Cardiac muscle cell (in vitro differentiated cells and primary cell): ENCODE data around the gene MTERF4. TPM values are rescaled to one million over a fixed set of nuclear protein-coding genes. Genes with fewer than 3 reads are reported as not detected.

ENCODE experiments used
- DNase-seq, 2 donors: peaks; one replicate each; pipeline versions ENCODE4 v3.0.0 to v3.0.0-alpha.2; 2010 to 2017; ENCODE audit warnings: low read depth in 1 of 2, low spot score in 1 of 2
- H3K27ac ChIP-seq: fragments of 200-600 bp; sonication (generic); 2 replicates; pipeline ENCODE4 v1.5.1; 2016
- H3K27me3 ChIP-seq: fragments of 200-600 bp; sonication (generic); 2 replicates; pipeline ENCODE4 v1.6.0; 2016; ENCODE audit warnings: control low read depth
- H3K36me3 ChIP-seq: fragments of 200-600 bp; sonication (generic); 2 replicates; pipeline ENCODE4 v1.5.1; 2016; ENCODE audit warnings: control low read depth
- H3K4me1 ChIP-seq: fragments of 200-600 bp; sonication (generic); 2 replicates; pipeline ENCODE4 v1.8.1; 2017; ENCODE audit warnings: low read depth, mild to moderate bottlenecking, mixed run types
- H3K4me3 ChIP-seq: fragments of 200-600 bp; sonication (generic); 2 replicates; pipeline ENCODE4 v1.5.1; 2016; ENCODE audit warnings: mild to moderate bottlenecking
- H3K9me3 ChIP-seq: fragments of 200-600 bp; sonication (generic); 2 replicates; pipeline ENCODE4 v1.5.1; 2017; ENCODE audit warnings: low read depth, mild to moderate bottlenecking, control low read depth
- polyA plus RNA-seq: library from polyadenylated mRNA; unstranded; fragments of >200 nt; fragmentation: Nextera tagmentation; extraction: Ambion mirVana; gene quantifications from 2 replicates; pipeline ENCODE4 v1.2.1, GENCODE V29; 2016
- total RNA-seq: library from RNA; depleted of rRNA; stranded (reverse); fragments of >200 nt; gene quantifications from 2 replicates; pipeline ENCODE4 v1.2.3, GENCODE V29; 2016
- TF ChIP-seq, protein P1 (sequence below): IDR thresholded peaks from 2 replicates; pipeline ENCODE4 v1.5.1; 2012; ENCODE audit warnings: low read depth, mild to moderate bottlenecking, low read length

MTERF4 gene
- total and polyA plus RNA-seq, 2 experiments from 2014 or later, result 26.9 to 105 TPM

DNA sequence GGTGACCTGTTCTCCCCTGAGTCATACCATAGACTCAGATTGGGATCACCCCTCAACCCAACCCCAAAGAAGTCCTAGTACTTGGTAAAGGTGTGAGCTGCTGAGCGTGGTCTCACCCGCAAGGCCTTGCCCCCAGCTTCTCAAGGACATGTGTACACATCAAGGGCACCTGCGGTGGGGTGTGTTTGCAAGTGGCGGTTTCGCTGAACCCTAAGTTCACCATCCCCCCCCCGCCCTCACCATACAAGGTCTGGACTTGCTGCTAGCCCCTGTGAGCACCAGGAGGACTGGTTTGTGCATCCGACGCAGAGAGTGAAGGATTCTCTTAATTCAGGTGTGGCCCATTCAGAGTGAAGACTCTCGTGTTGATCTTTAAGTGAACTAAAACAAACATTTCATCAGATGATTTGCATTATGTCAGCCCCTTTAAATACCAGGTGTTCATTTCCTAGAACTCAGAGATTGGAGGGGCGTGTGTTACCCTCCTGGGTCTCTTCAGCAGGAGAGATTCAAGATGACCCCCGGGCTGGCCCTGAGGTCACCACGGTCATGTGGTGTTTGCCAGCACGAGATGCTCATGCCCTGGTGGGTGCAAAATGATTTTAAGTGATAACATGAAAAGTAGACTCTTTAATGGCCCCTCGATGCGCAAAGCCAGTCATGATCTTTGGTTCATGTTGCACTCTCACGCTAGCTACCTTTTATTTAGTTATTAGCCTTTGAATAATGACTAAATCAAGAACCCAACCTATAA lies 27.8 kb downstream of the MTERF4 start:
- TF ChIP-seq, protein P1, sequence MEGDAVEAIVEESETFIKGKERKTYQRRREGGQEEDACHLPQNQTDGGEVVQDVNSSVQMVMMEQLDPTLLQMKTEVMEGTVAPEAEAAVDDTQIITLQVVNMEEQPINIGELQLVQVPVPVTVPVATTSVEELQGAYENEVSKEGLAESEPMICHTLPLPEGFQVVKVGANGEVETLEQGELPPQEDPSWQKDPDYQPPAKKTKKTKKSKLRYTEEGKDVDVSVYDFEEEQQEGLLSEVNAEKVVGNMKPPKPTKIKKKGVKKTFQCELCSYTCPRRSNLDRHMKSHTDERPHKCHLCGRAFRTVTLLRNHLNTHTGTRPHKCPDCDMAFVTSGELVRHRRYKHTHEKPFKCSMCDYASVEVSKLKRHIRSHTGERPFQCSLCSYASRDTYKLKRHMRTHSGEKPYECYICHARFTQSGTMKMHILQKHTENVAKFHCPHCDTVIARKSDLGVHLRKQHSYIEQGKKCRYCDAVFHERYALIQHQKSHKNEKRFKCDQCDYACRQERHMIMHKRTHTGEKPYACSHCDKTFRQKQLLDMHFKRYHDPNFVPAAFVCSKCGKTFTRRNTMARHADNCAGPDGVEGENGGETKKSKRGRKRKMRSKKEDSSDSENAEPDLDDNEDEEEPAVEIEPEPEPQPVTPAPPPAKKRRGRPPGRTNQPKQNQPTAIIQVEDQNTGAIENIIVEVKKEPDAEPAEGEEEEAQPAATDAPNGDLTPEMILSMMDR, result no peak
- no peak overlapping the region for H3K4me3 ChIP-seq
- no peak overlapping the region for H3K27ac ChIP-seq
- DNase-seq, result no peak
- H3K36me3 ChIP-seq, result peaks cover 8% of the 10 kb centered on the region
- no peaks in the 10 kb centered on the region for H3K9me3 ChIP-seq
- no peaks in the 10 kb centered on the region for H3K4me1 ChIP-seq
- no peaks in the 10 kb centered on the region for H3K27me3 ChIP-seq

DNA sequence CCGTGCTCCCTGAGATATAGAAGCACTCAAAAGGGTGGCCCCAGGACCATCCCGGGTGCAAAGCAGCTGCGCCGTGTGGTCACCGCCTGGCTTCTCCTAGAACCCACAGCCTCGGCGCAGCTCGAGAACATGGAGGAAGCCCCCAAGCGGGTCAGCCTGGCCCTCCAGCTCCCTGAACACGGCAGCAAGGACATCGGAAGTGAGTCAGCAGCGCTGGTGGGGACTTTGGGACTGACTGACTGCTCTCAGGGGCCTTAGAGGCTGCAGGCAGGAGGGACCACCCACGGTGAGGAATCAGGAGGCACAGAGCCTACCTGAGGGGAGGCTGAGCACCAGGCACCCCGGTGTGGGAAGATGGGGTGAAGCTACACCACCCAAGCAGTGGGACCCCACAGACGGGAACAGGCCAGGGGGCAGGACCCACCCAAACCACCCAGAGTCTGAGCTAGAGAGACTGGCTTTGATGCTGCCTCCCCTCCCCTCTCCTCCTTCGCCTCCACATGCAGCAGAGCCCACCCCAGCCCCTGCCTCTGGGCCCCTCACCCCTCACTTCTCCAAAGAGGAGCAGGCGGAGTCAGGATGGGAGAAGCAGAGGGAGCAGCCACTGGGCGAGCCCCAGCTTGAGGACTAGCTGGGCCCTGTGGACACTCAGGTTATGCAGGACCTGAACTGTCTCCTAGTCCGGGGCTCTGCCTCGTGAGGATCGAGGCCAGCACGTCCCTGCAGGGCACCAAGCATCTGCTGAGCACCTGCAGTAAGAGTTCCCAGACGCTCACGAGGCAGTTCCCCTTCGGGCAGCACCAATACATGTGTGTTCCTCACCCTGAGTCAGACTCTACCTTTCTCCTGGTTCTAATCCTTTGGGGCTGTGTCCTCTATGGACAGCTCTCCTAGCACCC lies 28.7 kb downstream of the MTERF4 start:
- TF ChIP-seq, protein P1, result no peak
- Histone ChIP-seq H3K4me1 (no peaks in the 10 kb centered on the region), H3K27ac (no peak overlapping the region), H3K27me3 (no peaks in the 10 kb centered on the region), H3K9me3 (no peaks in the 10 kb centered on the region), H3K4me3 (no peak overlapping the region), H3K36me3 (peaks cover 8% of the 10 kb centered on the region)
- DNase-seq, result no peak

DNA sequence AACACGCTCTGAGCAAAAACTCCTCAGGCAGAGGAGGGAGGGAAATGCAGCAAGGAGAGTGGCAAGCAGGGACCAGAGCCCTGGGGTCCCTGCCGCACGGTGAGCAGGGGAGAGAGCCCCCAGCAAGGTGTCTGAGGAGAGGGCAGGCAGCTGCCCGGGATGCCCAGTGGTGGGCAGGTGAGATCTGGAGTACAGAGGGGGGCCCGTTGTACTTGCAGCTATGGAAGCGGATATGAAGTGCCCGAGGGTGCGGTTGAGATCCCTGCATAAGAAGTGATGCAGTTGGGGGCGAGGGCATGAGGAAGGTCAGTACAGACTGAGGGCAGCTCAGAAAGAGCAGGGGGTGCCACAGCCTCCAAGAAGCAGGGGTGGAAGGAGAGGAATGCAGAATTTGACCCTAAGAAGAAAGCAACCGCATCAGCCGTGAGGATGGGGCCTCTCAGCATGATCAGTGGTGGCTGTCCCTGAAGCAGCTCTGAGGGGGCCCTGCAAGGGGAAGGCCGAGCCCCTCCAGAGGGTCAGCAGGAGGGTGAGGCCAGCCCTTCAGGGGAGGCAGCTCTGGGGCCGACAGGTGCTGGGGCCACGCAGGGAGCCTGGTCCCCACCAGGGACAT lies 29.4 kb downstream of the MTERF4 start:
- DNase-seq, result no peak
- no peak overlapping the region for H3K4me3 ChIP-seq
- H3K9me3 ChIP-seq, result no peaks in the 10 kb centered on the region
- no peak overlapping the region for H3K27ac ChIP-seq
- no peaks in the 10 kb centered on the region for H3K4me1 ChIP-seq
- peaks cover 8% of the 10 kb centered on the region for H3K36me3 ChIP-seq
- H3K27me3 ChIP-seq, result no peaks in the 10 kb centered on the region
- TF ChIP-seq, protein P1, result no peak

DNA sequence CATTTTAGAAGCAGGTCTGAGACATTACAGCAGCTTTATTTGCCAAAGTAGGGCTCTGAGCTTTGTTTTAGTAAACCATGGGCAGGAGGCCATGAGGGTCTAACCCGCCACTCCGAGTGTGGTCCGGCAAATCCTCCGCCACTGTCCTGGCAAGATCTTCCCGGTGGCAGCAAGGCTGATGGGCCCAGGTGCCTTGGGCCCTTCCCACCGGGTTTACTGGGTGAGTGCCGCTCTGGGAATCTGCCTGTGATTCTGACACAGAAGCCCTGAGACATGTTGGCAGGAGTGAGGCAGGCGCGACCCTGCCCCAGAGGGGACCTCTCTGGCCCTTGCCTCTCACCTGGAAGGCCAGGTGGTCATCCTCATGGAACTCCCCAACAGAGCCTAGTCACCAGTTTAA lies 29.9 kb downstream of the MTERF4 start:
- Histone ChIP-seq H3K4me3 (no peak overlapping the region), H3K4me1 (no peaks in the 10 kb centered on the region), H3K27me3 (no peaks in the 10 kb centered on the region), H3K27ac (no peak overlapping the region), H3K9me3 (no peaks in the 10 kb centered on the region), H3K36me3 (peaks cover 8% of the 10 kb centered on the region)
- TF ChIP-seq, protein P1, result no peak
- no peak for DNase-seq

DNA sequence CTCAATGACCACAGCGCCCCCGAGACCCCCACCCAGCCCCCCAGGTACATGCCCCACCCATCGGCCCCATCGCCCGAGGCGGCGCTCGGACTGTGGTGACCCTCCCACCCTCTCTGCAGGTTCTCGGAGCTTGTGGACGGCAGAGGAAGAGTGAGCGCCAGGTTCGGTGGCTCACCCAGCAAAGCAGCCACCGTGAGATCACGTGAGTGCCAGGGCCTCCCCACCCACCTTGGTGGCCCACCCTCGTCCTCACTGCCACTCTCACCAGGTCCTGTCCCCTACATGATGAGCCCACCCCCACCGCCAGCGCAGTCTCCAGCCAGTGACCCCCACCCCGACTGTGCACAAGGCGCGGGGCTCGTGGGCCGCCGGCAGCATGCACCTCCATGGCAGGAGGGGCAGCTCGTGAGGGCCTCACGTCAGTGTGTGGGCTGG lies 30.4 kb downstream of the MTERF4 start:
- Histone ChIP-seq H3K27ac (no peak overlapping the region), H3K9me3 (no peaks in the 10 kb centered on the region), H3K27me3 (no peaks in the 10 kb centered on the region), H3K36me3 (peaks cover 8% of the 10 kb centered on the region), H3K4me3 (no peak overlapping the region), H3K4me1 (no peaks in the 10 kb centered on the region)
- TF ChIP-seq, protein P1, result no peak
- no peak for DNase-seq
